Omental fat pad (tissue), 4 donors: ENCODE measurements around the gene CXCL17. TPM values are rescaled to one million over a fixed set of nuclear protein-coding genes. Genes with fewer than 3 reads are reported as not detected.

Experiments used
- ATAC-seq: fragments of 150-250 bp; one replicate; pipeline ENCODE4 v1.9.1; 2016; ENCODE audit warnings: mild to moderate bottlenecking, moderate library complexity; ENCODE audit not compliant: low FRiP score
- DNase-seq: peaks from one replicate; pipeline ENCODE4 v3.0.0-alpha.2; 2019; ENCODE audit warnings: low spot score
- small RNA-seq: library from RNA; depleted of rRNA; stranded (forward); fragments of <200 nt; gene quantifications from one replicate; pipeline ENCODE3, GENCODE V24; 2016
- total RNA-seq, 4 donors: library from RNA; depleted of rRNA; stranded (reverse); fragments of >200 nt; gene quantifications; one replicate each; pipeline ENCODE4 v1.1.0, GENCODE V29; 2016
- TF ChIP-seq, protein P1 (sequence below), 3 donors: fragments of 450-650 bp; IDR thresholded peaks; one replicate each; pipeline ENCODE4 v1.5.1; 2016 to 2017; ENCODE audit warnings: antibody characterized with exemption in 3 of 3, mild to moderate bottlenecking in 3 of 3, moderate library complexity in 2 of 3

The CXCL17 gene
- total RNA-seq, 4 donors from 2014 or later, result not detected

DNA sequence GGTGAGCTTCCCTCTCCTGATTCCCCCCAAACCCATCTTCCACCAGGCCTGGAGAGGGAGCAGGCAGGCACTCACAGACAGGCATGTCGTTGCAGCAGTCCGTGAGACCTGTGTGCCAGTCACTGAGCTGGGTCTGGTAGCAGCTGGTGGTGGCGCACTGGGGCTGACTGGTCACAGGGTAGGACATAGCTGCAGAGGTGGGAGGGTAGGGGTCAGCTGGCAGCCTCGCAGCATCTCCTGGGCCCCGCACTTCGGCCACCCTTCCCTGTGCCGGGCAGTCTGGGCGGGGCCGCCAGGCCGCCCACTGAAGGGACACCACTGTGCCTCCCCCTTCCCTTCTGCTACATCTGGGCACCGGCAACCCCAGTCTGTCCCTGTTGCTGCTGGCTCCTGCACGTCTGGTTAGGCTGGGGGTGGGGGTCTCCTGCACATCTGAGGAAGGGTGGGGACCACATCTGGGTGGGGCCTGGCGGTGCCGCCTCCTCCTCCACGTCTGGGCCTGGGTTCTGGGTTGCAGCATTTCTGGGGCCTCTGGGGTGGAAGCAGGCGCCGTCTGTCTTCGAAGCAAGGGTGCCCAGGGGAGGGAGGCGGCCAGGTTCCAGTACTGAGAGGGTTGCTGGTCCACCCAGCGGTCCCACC is 53.8 kb downstream of the CXCL17 start:
- DNase-seq (no peak), ATAC-seq (no peak)
- TF ChIP-seq, protein P1, sequence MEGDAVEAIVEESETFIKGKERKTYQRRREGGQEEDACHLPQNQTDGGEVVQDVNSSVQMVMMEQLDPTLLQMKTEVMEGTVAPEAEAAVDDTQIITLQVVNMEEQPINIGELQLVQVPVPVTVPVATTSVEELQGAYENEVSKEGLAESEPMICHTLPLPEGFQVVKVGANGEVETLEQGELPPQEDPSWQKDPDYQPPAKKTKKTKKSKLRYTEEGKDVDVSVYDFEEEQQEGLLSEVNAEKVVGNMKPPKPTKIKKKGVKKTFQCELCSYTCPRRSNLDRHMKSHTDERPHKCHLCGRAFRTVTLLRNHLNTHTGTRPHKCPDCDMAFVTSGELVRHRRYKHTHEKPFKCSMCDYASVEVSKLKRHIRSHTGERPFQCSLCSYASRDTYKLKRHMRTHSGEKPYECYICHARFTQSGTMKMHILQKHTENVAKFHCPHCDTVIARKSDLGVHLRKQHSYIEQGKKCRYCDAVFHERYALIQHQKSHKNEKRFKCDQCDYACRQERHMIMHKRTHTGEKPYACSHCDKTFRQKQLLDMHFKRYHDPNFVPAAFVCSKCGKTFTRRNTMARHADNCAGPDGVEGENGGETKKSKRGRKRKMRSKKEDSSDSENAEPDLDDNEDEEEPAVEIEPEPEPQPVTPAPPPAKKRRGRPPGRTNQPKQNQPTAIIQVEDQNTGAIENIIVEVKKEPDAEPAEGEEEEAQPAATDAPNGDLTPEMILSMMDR (IDR thresholded peaks at IDR 0.05), result no peak

DNA sequence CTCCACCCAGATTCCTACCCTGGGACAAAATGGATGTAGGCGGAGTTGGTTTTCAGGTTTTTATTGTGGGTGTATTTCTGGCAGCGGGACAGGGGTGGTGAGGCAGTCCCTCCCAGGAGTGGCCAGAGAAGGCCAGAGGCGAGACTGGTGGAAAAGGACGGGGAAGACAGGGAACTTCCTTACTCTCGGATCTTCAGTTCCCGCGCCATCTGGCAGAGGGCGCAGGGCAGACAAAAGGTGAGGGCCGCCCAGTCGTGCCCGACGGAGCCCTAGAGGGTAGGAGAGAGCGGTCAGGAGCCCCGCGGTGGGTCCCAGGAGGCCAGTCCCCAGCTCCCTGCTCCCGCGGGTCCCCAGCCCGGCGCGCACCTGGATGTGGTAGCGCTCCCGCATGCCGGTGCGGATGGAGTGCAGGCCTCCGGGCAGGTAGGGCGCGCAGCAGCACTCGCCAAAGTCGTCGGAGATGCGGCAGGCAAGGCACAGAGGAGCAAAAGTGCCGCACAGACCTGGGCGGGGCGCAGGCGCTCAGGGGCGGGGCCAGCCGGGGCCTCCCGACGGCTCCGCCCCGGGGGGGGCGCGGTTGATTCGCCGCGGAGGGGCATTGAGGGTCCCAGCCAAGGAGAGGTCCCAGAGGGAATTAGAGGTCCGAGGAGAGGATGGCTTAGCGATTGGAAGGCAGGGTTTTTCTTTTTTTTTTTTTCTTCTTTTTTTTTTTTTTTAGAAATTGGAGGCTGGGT is 55.6 kb downstream of the CXCL17 start:
- ATAC-seq, result peak; percentile 78
- DNase-seq, result no peak
- TF ChIP-seq, protein P1 (IDR thresholded peaks at IDR 0.05), result no peak

DNA sequence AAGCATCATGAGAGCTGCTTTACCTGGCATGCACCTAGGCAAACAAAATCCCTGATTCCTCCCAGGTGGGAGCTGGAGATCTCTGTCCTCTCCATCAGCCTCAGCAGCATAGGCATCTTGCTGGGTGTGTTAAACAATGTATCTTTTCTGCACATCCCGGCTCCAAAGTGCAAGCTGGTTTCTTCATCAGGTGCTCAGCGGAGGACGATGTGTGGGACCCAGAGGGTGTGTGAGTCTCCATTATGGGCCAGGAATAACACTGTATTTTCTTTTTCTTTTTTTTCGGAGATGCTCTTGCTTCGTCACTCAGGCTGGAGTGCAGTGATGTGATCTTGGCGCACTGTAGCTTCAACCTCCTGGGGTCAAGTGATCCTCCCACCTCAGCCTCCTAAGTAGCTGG is 62.6 kb downstream of the CXCL17 start:
- ATAC-seq (no peak), DNase-seq (no peak)
- TF ChIP-seq, protein P1 (IDR thresholded peaks at IDR 0.05), result no peak

Small RNA genes lying within 50 kb of the gene (small RNA-seq; reads per million reads assigned to genes)
- not detected for gene RNU4-60P

Other genes starting within 250 kb of the CXCL17 start
- gene DEDD2, start 225.3 kb downstream of the CXCL17 start, total RNA-seq, result 10 to 100 TPM; 22.0 to 59.3 (median 29.9) TPM
- 1 to 10 TPM; 3.2 to 7.6 (median 5.7) TPM for gene ZNF526, start 222.6 kb downstream of the CXCL17 start, total RNA-seq
- 10 to 100 TPM; 16.9 to 32.3 (median 20.0) TPM for gene GSK3A, start 200.3 kb downstream of the CXCL17 start, total RNA-seq
- gene ERF, start 187.8 kb downstream of the CXCL17 start, total RNA-seq, result 10 to 100 TPM; 21.2 to 52.8 (median 34.8) TPM
- gene CIC, start 173.7 kb downstream of the CXCL17 start, total RNA-seq, result 10 to 100 TPM; 15.7 to 26.3 (median 21.0) TPM
- under 1 TPM in 3 of 4 donors, not detected in 1; 0.31 to 0.93 (median 0.72) TPM for gene PRR19, start 140.8 kb downstream of the CXCL17 start, total RNA-seq
- 10 to 100 TPM in 2 of 4 donors, 1 to 10 TPM in 2; 2.7 to 14.1 (median 8.6) TPM for gene PAFAH1B3, start 140.3 kb downstream of the CXCL17 start, total RNA-seq
- 1 to 10 TPM in 1 of 4 donors, under 1 TPM in 1, not detected in 2; 0.24 to 1.9 TPM for gene TMEM145, start 129.6 kb downstream of the CXCL17 start, total RNA-seq
- gene MEGF8, start 117.3 kb downstream of the CXCL17 start, total RNA-seq, result 10 to 100 TPM; 15.3 to 20.5 (median 18.4) TPM
- not detected for gene CNFN, start 52.6 kb downstream of the CXCL17 start, total RNA-seq
- gene LIPE, start 15.6 kb downstream of the CXCL17 start, total RNA-seq, result 1,000 to 10,000 TPM in 2 of 4 donors, 100 to 1,000 TPM in 2; 491 to 3,641 (median 1,025) TPM
- gene CEACAM1, start 85.5 kb upstream of the CXCL17 start, total RNA-seq, result 10 to 100 TPM in 3 of 4 donors, 1 to 10 TPM in 1; 2.4 to 36.9 (median 23.0) TPM
- under 1 TPM in 1 of 4 donors, not detected in 3; 0.79 TPM for gene CEACAM8, start 152.0 kb upstream of the CXCL17 start, total RNA-seq